GM10248 (cell line): ENCODE results near the gene NOP16.

Source experiments
- CTCF ChIA-PET: fragments of 300-600 bp; sonication (Branson Sonifier 250); formaldehyde crosslinking; extraction: SDS; loops from one replicate; lab custom pipeline; 2021; ENCODE audit warnings: antibody characterized with exemption; lab: Yijun Ruan, JAX
- POLR2A ChIA-PET: fragments of 350-650 bp; sonication (Branson Sonifier 250); formaldehyde crosslinking; extraction: SDS; loops from one replicate; lab custom pipeline; 2020; ENCODE audit warnings: antibody characterized with exemption; lab: Yijun Ruan, JAX
- DNase-seq: peaks from one replicate; pipeline ENCODE4 v3.0.0; 2012; ENCODE audit errors: extremely low spot score
- CTCF ChIP-seq: IDR thresholded peaks from 2 replicates; pipeline ENCODE4 v1.5.1; 2012; ENCODE audit warnings: mild to moderate bottlenecking, low read depth; ENCODE audit errors: extremely low read depth, missing control alignments, control extremely low read depth

The NOP16 gene

GRCh38 chr5:176379881-176380280 is 8.5 kb downstream of the NOP16 start:
- ChIA-PET CTCF (interaction anchor here (3.1 kb wide), 1 partner anchor 9 kb away, joined by 11 read pairs; no protein-coding TSS in a partner anchor), POLR2A (interaction anchor here (1.2 kb wide), 1 partner anchor 18 kb away, joined by 5 read pairs; the partner anchor contains the start of gene KIAA1191)
- peak; percentile 49 for DNase-seq
- TF ChIP-seq CTCF: no peak

GRCh38 chr5:176373100-176373818 is 15.1 kb downstream of the NOP16 start:
- DNase-seq: no peak
- POLR2A ChIA-PET: interaction anchor here (1.4 to 3.1 kb wide), 2 partner anchors 9 to 12 kb away, joined by 3 to 9 read pairs; partner anchors contain the start of gene KIAA1191
- CTCF ChIA-PET: no interaction called here

GRCh38 chr5:176371621-176372539 is 16.5 kb downstream of the NOP16 start:
- CTCF ChIA-PET: interaction anchor here (1.1 to 2.7 kb wide), 3 partner anchors 9 to 77 kb away, joined by 4 to 11 read pairs (median 7); partner anchors contain the start of gene FAF2
- TF ChIP-seq CTCF: no peak
- DNase-seq: no peak
- POLR2A ChIA-PET: interaction anchor here (1.4 to 3.1 kb wide), 2 partner anchors 10 to 11 kb away, joined by 3 to 9 read pairs; partner anchors contain the start of gene KIAA1191

More at GRCh38 chr5:176373100-176373818, 15.1 kb downstream of the NOP16 start:
- TF ChIP-seq CTCF: no peak

- CTCF ChIA-PET: interaction anchor here (0.6 to 2.7 kb wide), 4 partner anchors 10 to 169 kb away, joined by 3 to 11 read pairs (median 5); no protein-coding TSS in a partner anchor
- no peak for TF ChIP-seq CTCF
- POLR2A ChIA-PET: interaction anchor here (3.1 kb wide), 1 partner anchor 9 kb away, joined by 9 read pairs; the partner anchor contains the start of gene KIAA1191
- no peak for DNase-seq
Observed at GRCh38 chr5:176369934-176370711, 18.3 kb downstream of the NOP16 start.

GRCh38 chr5:176368726-176369125 is 19.7 kb downstream of the NOP16 start:
- ChIA-PET CTCF (no interaction called here), POLR2A (no interaction called here)
- no peak for DNase-seq
- no peak for TF ChIP-seq CTCF
